Measurements from ENCODE around the gene FZD1. TPM values are rescaled to one million over a fixed set of nuclear protein-coding genes. Genes with fewer than 3 reads are reported as not detected.

The FZD1 gene
- total and polyA plus RNA-seq, 10 of the 15 experiments (the other 5 are each of a cell fraction or from before 2014, with no cell fraction given): 0.07 to 0.56 (median 0.18) TPM

- Histone ChIP-seq H2AFZ (ENCODE audit: control insufficient read depth, low read depth, low read length) (no peak overlapping the region), H3K9ac (ENCODE audit: control insufficient read depth, insufficient read depth, low read length) (no peak overlapping the region), H3K79me2 (ENCODE audit: control insufficient read depth, insufficient read depth, low read length) (no peaks in the 10 kb centered on the region), H4K20me1 (ENCODE audit: control insufficient read depth, insufficient read depth) (no peaks in the 10 kb centered on the region), H3K27me3 (replicated peaks in 1 of 2; ENCODE audit: control insufficient read depth in 2 of 2, insufficient read depth in 2 of 2, low read length in 1 of 2) (no peaks in the 10 kb centered on the region; a peak in 1 of 4 replicates), H3K9me3 (replicated peaks; ENCODE audit: control insufficient read depth, insufficient read depth, low read length) (no peaks in the 10 kb centered on the region), H3K27ac (ENCODE audit: control insufficient read depth, insufficient read depth) (no peak overlapping the region), H3K36me3 (ENCODE audit: control insufficient read depth in 2 of 2, insufficient read depth in 2 of 2, low read length in 1 of 2) (no peaks in the 10 kb centered on the region), H3K4me2 (ENCODE audit: control insufficient read depth, insufficient read depth) (no peak overlapping the region), H3K4me1 (ENCODE audit: control insufficient read depth, insufficient read depth, low read length) (no peaks in the 10 kb centered on the region), H3K4me3 (no peak overlapping the region)
- ChIA-PET POLR2A (no interaction called here), SMC1A (ENCODE audit: uncharacterized antibody, unreplicated experiment) (no interaction called here), CTCF (no interaction called here), RAD21 (ENCODE audit: unreplicated experiment) (no interaction called here)
- ATAC-seq (no peak), DNase-seq (ENCODE audit: low read depth, low spot score) (no peak), FAIRE-seq (no peak)
- intact Hi-C loops (cut with micrococcal nuclease; ENCODE audit: unreplicated experiment) (no loop called here), in situ Hi-C loops (cut with MboI) (no loop called here)
- BruUV-seq (replicated peaks): no TSS peak
- 57% methylated on average over 5 of the region's 5 CpGs for WGBS (ENCODE audit: insufficient coverage, insufficient replicate concordance, low lambda C conversion rate, missing lambda C conversion rate)
- TF ChIP-seq SREBF2 (IDR thresholded peaks at IDR 0.05; ENCODE audit: low read length): no peak
- TF ChIP-seq SUPT20H (IDR thresholded peaks at IDR 0.05; ENCODE audit: borderline replicate concordance, control insufficient read depth, low read depth, low read length): no peak
- TF ChIP-seq, protein P1, sequence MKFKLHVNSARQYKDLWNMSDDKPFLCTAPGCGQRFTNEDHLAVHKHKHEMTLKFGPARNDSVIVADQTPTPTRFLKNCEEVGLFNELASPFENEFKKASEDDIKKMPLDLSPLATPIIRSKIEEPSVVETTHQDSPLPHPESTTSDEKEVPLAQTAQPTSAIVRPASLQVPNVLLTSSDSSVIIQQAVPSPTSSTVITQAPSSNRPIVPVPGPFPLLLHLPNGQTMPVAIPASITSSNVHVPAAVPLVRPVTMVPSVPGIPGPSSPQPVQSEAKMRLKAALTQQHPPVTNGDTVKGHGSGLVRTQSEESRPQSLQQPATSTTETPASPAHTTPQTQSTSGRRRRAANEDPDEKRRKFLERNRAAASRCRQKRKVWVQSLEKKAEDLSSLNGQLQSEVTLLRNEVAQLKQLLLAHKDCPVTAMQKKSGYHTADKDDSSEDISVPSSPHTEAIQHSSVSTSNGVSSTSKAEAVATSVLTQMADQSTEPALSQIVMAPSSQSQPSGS (IDR thresholded peaks at IDR 0.05; ENCODE audit: low read length): no peak
- no peak for TF ChIP-seq ZZZ3 (IDR thresholded peaks at IDR 0.05; ENCODE audit: control insufficient read depth, insufficient read length, low read depth)
- TF ChIP-seq ZBTB40 (IDR thresholded peaks at IDR 0.05; ENCODE audit: borderline replicate concordance): no peak
- TF ChIP-seq, protein P2, sequence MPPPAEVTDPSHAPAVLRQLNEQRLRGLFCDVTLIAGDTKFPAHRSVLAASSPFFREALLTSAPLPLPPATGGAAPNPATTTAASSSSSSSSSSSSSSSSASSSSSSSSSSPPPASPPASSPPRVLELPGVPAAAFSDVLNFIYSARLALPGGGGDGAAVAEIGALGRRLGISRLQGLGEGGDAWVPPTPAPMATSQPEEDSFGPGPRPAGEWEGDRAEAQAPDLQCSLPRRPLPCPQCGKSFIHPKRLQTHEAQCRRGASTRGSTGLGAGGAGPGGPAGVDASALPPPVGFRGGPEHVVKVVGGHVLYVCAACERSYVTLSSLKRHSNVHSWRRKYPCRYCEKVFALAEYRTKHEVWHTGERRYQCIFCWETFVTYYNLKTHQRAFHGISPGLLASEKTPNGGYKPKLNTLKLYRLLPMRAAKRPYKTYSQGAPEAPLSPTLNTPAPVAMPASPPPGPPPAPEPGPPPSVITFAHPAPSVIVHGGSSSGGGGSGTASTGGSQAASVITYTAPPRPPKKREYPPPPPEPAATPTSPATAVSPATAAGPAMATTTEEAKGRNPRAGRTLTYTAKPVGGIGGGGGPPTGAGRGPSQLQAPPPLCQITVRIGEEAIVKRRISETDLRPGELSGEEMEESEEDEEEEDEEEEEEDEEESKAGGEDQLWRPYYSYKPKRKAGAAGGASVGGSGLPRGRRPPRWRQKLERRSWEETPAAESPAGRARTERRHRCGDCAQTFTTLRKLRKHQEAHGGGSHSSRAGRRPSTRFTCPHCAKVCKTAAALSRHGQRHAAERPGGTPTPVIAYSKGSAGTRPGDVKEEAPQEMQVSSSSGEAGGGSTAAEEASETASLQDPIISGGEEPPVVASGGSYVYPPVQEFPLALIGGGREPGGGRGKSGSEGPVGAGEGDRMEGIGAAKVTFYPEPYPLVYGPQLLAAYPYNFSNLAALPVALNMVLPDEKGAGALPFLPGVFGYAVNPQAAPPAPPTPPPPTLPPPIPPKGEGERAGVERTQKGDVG (CRISPR knock-in tag; IDR thresholded peaks at IDR 0.05): no peak
- TF ChIP-seq, protein P3, sequence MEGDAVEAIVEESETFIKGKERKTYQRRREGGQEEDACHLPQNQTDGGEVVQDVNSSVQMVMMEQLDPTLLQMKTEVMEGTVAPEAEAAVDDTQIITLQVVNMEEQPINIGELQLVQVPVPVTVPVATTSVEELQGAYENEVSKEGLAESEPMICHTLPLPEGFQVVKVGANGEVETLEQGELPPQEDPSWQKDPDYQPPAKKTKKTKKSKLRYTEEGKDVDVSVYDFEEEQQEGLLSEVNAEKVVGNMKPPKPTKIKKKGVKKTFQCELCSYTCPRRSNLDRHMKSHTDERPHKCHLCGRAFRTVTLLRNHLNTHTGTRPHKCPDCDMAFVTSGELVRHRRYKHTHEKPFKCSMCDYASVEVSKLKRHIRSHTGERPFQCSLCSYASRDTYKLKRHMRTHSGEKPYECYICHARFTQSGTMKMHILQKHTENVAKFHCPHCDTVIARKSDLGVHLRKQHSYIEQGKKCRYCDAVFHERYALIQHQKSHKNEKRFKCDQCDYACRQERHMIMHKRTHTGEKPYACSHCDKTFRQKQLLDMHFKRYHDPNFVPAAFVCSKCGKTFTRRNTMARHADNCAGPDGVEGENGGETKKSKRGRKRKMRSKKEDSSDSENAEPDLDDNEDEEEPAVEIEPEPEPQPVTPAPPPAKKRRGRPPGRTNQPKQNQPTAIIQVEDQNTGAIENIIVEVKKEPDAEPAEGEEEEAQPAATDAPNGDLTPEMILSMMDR (IDR thresholded peaks at IDR 0.05 in 2 of 3, conservative IDR thresholded peaks at IDR 0.05 in 1 of 3; ENCODE audit: control insufficient read depth in 2 of 3, extremely low read depth in 1 of 3, insufficient read depth in 1 of 3, low read depth in 3 of 3, low read length in 3 of 3): no peak
- no peak for TF ChIP-seq IRF4 (IDR thresholded peaks at IDR 0.05; ENCODE audit: low read depth, low read length)
Measured at GRCh38 chr7:91291302-91291701, 27.1 kb downstream of the FZD1 start.
